GM19023 (cell line): ENCODE measurements around the gene TRIM23.
"Not testable (repeated sequence)": the region's sequence is repeated elsewhere in the genome, so short reads cannot be mapped to it uniquely, and the experiment has no call there.

Source experiments
- ATAC-seq: cut with Tn5 transposase; IDR thresholded peaks from one replicate; pipeline ENCODE4 v1.9.1; 2021; ENCODE audit warnings: mild to moderate bottlenecking, moderate library complexity; ENCODE audit not compliant: unreplicated experiment

The TRIM23 gene

GRCh38 chr5:65624025-65624570, at the start of gene TRIM23:
TRIM23 (minus strand) TSS chr5:65624333; CDS start chr5:65624274, 59 bp downstream.
- peak; percentile 96 for ATAC-seq

DNA sequence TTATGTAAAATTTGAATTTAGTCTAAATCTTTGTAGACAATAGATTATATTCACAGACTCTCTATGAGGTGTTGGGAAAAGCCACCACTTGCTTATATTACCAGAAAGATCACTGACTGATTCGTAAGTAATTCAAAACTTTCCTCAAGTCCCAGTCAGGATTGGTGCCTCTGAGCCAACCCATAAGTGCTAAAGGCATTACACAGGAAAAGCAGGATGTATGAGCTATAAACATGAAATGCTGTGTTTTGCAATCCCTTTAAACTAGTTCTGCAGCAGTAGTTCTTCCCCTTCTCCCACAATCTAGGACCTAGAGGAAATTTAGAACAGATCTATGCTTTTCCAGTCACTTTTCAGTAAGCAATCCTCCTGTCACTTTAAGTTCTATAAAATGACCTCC, 48.7 kb upstream of the TRIM23 start:
- ATAC-seq, result no peak

- no peak for ATAC-seq
Measured at GRCh38 chr5:65668696-65669095, 44.6 kb upstream of the TRIM23 start.

DNA sequence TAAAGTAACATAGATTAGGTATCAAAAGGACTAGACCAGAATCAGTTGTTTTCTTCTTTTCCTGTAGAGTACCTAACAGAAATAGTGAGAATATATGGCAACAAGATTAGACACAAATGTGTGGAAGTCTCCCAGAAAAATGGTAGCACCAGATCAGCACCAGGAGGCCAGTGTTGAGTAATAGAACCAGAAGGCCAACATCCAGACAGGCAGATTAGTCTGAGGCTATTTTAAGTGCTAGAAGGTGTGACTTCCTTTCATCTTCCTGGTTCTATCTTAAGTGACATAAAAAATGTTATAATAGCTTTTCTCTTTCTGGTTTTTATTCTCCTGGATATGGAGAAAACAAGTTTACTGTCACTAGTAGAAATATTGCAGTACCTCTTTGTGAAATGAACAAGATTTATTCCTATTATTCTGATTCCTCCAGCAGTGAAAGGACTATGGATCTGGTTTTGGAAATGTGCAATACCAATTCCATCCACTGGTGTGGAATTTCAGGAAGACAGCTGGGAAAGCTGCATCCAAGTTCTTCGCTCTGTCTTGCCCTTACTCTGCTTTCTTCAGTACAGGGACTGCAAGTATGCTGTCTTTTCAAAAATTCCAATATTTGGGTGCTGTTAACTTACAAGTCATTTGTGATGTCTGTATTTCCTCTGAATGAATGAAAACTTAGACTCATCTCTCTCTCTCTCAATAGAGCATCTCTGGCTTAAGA, 39.8 kb upstream of the TRIM23 start:
- no peak for ATAC-seq

DNA sequence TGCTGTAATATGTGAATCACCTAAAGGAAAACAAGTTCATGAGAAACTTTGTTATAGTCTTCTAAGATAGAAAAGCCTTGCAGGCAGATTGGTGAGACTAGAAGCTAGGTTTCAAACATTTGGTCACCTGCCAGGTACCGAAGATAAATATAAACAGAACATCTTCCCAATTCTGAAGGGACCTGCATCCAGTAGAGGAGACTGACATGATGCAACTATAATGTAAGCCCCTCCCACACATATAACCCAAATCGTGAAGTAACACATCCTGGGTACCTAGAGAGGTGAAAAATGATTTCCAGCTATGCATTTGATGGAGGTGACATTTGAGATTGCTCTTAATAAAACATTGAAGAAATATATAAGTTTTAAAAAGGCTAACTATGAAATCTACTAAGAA, 30.6 kb upstream of the TRIM23 start:
- no peak for ATAC-seq

GRCh38 chr5:65651144-65651543, 27.0 kb upstream of the TRIM23 start:
- no peak for ATAC-seq

DNA sequence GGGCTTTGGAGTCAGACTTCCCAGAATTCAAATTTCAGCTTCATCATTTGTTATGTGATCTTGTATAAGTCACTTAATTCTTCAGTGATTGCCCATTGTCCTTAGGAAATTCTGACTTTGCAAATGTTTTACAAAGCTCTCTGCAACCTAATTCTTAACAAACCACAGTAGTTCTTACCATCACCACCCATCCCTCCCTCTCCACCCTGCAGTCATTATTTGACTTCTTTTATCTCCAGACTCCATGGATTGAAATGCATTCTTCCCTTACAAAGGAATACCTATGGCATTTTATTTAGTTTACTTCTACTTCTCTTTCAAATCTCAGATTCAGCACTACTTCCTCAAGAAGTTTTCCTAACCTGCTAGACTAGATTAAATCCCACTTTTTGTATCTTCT, 23.8 kb upstream of the TRIM23 start:
- no peak for ATAC-seq

GRCh38 chr5:65646938-65647337, 22.8 kb upstream of the TRIM23 start:
- no peak for ATAC-seq

DNA sequence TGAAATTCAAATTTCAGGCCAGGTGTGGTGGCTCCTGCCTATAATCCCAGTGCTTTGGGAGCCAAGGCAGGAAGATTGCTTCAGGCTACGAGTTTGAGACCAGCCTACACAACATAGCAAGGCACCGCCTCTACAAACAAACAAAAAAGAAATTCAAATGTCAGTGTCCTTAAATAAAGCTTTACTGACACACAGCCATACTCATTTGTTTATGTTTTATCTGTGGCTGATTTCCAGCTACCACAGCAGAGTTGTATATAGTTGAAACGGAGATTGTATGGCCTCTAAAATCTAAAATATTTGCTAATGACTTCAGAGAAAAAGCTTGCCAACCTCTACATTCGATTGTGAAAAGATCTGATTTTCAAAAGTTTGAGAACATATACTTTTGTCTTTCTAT, 16.1 kb upstream of the TRIM23 start:
- no peak for ATAC-seq

- ATAC-seq, result no peak
Measured at GRCh38 chr5:65630981-65631380, 6.8 kb upstream of the TRIM23 start.

DNA sequence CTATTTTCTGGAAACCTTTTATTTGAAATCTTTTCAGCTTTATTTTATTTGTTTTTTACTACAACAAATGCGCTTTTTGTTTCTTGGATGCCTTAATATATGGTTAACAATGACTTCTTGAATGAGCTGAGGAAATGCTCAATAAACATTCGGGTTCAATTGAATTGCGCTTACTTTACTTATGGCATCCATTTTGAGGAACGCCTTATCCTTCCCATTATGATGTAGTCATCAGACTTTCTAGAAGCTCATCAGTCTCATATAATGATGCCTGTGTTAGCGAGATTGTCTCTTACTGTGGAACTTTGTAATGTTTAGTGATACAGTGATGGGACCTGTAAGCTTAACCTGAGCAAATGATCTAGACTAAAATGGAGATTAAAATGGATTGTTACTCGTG, 1.6 kb upstream of the TRIM23 start:
- ATAC-seq, result no peak

DNA sequence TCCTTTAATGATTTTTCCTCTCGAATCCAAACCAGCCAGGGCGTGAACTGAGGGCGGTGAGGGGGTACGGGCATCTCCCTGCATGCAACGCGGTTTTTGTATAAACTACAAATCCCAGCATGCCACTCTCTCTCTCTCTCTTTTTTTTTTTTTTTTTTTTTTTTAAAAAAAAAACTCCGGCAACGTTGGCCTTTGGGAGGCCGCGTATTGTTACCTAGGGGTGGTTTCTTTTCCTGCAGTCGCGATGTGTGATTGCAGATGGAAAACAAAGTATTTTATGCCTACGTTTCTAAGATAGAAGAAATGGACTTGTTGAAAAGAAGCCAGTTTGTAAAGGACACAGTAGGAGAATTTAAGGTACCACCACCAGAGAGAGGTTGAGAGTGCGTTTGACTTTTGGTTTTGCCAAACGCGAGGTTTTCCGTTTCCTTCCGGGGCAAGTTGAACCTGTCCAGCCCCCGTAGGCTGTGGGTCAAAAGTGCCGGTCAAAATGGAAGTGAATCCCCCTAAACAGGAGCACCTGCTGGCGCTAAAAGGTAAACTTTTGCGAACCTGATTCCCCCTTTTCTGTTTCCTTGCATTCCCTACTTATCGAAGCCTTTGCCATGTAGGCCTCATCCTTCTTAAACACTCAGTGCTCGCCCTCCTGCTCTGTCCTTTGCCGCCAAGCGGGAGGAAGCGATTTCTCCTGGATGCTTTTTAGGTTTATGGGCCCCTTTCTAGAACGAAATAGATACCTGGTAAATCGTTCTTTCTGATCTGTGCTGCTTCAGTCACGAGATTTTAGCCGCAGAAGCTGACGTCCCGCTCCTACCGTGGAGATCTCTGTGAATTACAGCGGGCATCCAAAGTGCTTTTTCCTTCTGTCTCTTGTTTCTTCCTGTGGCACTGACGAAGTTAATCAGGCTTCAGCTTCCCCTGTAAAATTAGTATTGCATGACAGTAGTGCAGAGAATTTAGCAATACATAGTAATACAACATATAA, 730 bp upstream of the TRIM23 start, which contains the start of the genes SHLD3 and TRAPPC13:
TSS of gene SHLD3 (plus strand) at position 457 of the 985 bp plus-strand sequence. CDS start 4,561 bp downstream, outside the sequence.
TSS of gene TRAPPC13 (plus strand) at position 457 of the 985 bp plus-strand sequence. CDS start at position 491, 34 bp downstream.
- ATAC-seq, result peak; percentile 75

DNA sequence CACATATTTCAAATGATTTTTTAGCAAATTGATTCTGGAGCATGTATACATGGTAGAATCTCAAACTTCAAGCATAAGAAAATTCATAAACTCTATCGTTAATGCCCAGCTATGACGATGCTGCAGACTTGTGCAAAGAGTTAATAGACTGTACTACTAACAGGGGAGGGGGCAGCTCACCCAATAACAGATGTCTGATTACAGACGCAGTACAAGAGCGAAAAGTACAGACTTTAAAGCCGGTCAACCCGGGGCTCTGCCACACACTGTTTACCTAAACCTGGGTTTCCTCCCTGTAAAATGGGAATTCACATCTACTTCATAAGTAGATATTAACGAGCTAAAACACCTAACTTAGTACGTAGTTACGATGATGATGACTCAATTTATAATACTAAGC, 651 bp downstream of the TRIM23 start:
- no peak for ATAC-seq

GRCh38 chr5:65621961-65622360, 2.2 kb downstream of the TRIM23 start:
- ATAC-seq, result not testable (repeated sequence)

DNA sequence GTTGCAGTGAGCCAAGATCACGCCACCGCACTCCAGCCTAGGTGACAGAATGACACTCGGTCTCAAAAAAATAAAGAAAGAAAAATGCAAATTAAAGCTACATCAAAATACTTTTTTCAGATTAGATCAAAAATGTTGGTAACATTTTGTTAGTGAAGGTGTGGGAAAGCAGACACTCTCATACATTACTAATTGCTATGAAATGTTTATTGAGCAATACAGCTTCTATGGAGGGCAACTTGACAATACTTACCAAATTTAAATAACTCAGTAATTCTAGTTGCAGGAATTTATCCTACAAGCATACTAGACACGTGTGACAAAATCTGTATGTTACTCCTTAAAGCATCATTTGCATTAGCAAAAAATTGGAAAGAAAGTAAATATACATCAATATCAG, 4.1 kb downstream of the TRIM23 start:
- ATAC-seq, result no peak

DNA sequence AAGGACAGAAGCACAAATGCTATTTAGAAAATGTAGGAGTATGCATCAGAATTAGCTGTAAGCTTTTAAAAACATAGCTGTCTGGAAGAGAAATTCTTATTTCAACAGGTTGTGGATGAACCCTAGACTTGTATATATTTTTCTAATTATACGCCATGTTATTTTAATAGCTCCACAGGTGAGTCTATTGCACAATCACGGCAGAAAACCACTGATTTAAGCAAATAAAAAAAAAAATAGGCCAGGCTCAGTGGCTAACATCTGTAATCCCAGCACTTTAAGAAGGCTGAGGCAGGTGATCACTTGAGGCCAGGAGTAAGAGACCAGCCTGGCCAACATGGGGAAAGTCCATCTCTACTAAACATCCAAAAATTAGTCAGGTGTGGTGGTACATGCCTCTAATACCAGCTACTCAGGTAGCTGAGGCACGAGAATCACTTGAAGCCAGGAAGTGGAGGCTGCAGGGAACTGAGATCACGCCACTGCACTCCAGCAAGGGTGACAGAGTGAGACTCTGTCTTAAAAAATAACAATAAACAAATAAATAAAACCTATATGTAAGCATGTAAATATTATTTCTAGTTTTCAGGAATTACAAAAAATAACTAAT, 11.7 kb downstream of the TRIM23 start:
- no peak for ATAC-seq

GRCh38 chr5:65611524-65611923, 12.6 kb downstream of the TRIM23 start:
- no peak for ATAC-seq

GRCh38 chr5:65601761-65602160, 22.4 kb downstream of the TRIM23 start:
- ATAC-seq, result not testable (repeated sequence)

GRCh38 chr5:65588694-65589093, 35.4 kb downstream of the TRIM23 start:
- no peak for ATAC-seq

DNA sequence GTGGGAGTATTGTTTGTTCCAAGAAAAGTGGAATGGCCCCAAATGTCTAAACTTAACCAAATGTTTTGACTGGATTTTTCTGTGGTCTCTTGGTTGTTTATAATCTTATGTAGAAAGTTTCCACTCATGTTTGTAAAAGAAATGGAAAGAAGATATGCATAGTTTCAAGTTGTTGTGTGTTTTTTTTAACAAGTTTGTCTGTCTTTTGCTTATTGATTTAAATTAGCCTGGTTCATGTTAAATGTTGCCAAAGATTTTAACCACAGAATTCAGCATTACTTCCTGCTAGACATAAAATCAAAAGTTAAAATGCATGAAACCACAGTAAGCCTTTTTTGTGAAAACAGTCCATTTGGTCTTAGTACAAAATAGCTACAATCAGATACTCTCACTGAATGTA, 47.0 kb downstream of the TRIM23 start:
- no peak for ATAC-seq
